Caco-2 (cell line): ENCODE data around the gene NRIP1. TPM values are rescaled to one million over a fixed set of nuclear protein-coding genes. Genes with fewer than 3 reads are reported as not detected.
"Not testable (repeated sequence)": the region's sequence is repeated elsewhere in the genome, so short reads cannot be mapped to it uniquely, and the experiment has no call there.

Experiments
- BruUV-seq: library from RNA; stranded (reverse); fragments of 400-500 nt; replicated peaks from 2 replicates; lab custom pipeline; 2021; lab: Mats Ljungman, UMichigan
- CTCF ChIA-PET: fragments of 300-600 bp; sonication (Branson Sonifier 250); formaldehyde crosslinking; loops from one replicate; lab custom pipeline; 2022; ENCODE audit warnings: antibody characterized with exemption; lab: Charles Lee
- POLR2A ChIA-PET: fragments of 300-600 bp; sonication (Branson Sonifier 250); formaldehyde crosslinking; loops from one replicate; lab custom pipeline; 2022; ENCODE audit warnings: antibody characterized with exemption; lab: Charles Lee
- DNase-seq, 2 experiments: peaks; one replicate each; pipeline versions ENCODE4 v3.0.0 to v3.0.0-alpha.2; 2020 to 2022
- H3K27me3 ChIP-seq: replicated peaks from 2 replicates; pipeline ENCODE4 v1.6.0; 2011; ENCODE audit warnings: low read length; ENCODE audit not compliant: control insufficient read depth, insufficient read depth
- H3K36me3 ChIP-seq: 2 replicates; pipeline ENCODE4 v1.5.1; 2011; ENCODE audit warnings: low read length; ENCODE audit not compliant: control insufficient read depth, insufficient read depth
- H3K4me1 ChIP-seq: fragments of 250-450 bp; sonication (Bioruptor Pico); 2 replicates; pipeline ENCODE4 v1.5.1; 2020; ENCODE audit warnings: mild to moderate bottlenecking
- H3K4me3 ChIP-seq: 2 replicates; pipeline ENCODE4 v1.5.1; 2011; ENCODE audit warnings: low read depth, mild to moderate bottlenecking, control low read depth, low read length
- H3K9me3 ChIP-seq: fragments of 250-450 bp; sonication (Bioruptor Pico); 2 replicates; pipeline ENCODE4 v1.5.1; 2020; ENCODE audit warnings: mild to moderate bottlenecking, moderate library complexity
- H3K27ac Mint-ChIP-seq: one replicate; pipeline ENCODE4 v1.8.0; 2022; ENCODE audit warnings: mixed read lengths; ENCODE audit not compliant: unreplicated experiment
- H3K27me3 Mint-ChIP-seq: one replicate; pipeline ENCODE4 v1.8.0; 2022; ENCODE audit warnings: mixed read lengths; ENCODE audit not compliant: insufficient read depth, unreplicated experiment
- H3K36me3 Mint-ChIP-seq: one replicate; pipeline ENCODE4 v1.8.0; 2022; ENCODE audit warnings: mild to moderate bottlenecking, mixed read lengths; ENCODE audit not compliant: insufficient read depth, unreplicated experiment
- H3K4me1 Mint-ChIP-seq: one replicate; pipeline ENCODE4 v1.8.0; 2022; ENCODE audit warnings: low read depth, mixed read lengths; ENCODE audit not compliant: unreplicated experiment
- H3K4me3 Mint-ChIP-seq: one replicate; pipeline ENCODE4 v1.8.0; 2022; ENCODE audit warnings: mild to moderate bottlenecking, moderate library complexity, mixed read lengths; ENCODE audit not compliant: unreplicated experiment
- H3K9me3 Mint-ChIP-seq: one replicate; pipeline ENCODE4 v1.8.0; 2022; ENCODE audit warnings: mixed read lengths; ENCODE audit not compliant: unreplicated experiment
- intact Hi-C: fragments of 100-400 bp; cut with micrococcal nuclease; formaldehyde crosslinking; loops from one replicate; pipeline ENCODE4 v1.10.0; 2022; ENCODE audit not compliant: unreplicated experiment
- total RNA-seq: library from RNA; stranded (reverse); gene quantifications from 2 replicates; pipeline ENCODE4 v1.2.3, GENCODE V29; 2022
- TF ChIP-seq, protein P1 (sequence below), 2 experiments: fragments of 200-600 bp in 1 of 2; IDR thresholded peaks; 1 replicate in 1 of 2; 2 replicates in 1 of 2; pipeline versions ENCODE4 v1.5.1 to v1.8.0; 2011 to 2022; ENCODE audit warnings: antibody characterized with exemption in 1 of 2, control low read depth in 1 of 2, inconsistent platforms in 1 of 2, low read depth in 1 of 2, low read length in 1 of 2, mild to moderate bottlenecking in 1 of 2, moderate library complexity in 1 of 2; ENCODE audit not compliant: insufficient read depth in 1 of 2, severe bottlenecking in 1 of 2, unreplicated experiment in 1 of 2

NRIP1 gene
- total RNA-seq, 1 experiment from 2014 or later = 28.6 TPM

DNA sequence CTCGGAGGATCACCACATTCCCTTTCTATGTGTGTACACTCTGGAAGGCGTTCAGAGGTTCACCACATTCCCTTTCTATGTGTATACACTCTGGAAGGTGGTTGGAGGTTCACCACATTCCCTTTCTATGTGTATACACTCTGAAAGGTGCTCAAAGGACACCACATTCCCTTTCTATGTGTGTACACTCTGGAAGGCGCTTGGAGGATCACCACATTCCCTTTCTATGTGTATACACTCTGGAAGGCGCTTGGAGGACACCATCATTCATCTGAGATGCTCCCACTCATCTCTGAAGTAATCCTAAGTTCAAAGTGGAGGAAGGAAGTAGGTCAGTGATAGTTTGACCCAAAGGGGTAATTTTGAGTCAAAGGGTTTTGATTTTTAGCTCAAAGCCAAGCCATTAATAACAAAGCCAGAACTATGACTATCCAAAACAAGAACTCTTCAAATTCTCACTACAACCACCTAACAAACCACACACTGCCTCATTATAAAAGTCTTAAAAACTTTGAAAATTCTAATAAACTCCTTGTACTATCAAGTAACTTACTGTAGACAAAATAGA, 32.9 kb downstream of the NRIP1 start:
- no peak overlapping the region for H3K4me3 Mint-ChIP-seq
- DNase-seq = no peak
- no peaks in the 10 kb centered on the region for H3K9me3 Mint-ChIP-seq
- ChIA-PET CTCF (no interaction called here), POLR2A (no interaction called here)
- Histone ChIP-seq H3K4me3 (no peak overlapping the region), H3K36me3 (no peaks in the 10 kb centered on the region), H3K9me3 (no peaks in the 10 kb centered on the region), H3K4me1 (0 out of 2 replicates have a peak, but pooled peaks cover under 1% of the 10 kb centered on the region), H3K27me3 (no peaks in the 10 kb centered on the region)
- H3K27ac Mint-ChIP-seq = no peak overlapping the region
- H3K36me3 Mint-ChIP-seq = no peaks in the 10 kb centered on the region
- no peaks in the 10 kb centered on the region for H3K27me3 Mint-ChIP-seq
- BruUV-seq = no TSS peak
- H3K4me1 Mint-ChIP-seq = peaks cover 7% of the 10 kb centered on the region
- intact Hi-C loops = no loop called here
- TF ChIP-seq, protein P1, sequence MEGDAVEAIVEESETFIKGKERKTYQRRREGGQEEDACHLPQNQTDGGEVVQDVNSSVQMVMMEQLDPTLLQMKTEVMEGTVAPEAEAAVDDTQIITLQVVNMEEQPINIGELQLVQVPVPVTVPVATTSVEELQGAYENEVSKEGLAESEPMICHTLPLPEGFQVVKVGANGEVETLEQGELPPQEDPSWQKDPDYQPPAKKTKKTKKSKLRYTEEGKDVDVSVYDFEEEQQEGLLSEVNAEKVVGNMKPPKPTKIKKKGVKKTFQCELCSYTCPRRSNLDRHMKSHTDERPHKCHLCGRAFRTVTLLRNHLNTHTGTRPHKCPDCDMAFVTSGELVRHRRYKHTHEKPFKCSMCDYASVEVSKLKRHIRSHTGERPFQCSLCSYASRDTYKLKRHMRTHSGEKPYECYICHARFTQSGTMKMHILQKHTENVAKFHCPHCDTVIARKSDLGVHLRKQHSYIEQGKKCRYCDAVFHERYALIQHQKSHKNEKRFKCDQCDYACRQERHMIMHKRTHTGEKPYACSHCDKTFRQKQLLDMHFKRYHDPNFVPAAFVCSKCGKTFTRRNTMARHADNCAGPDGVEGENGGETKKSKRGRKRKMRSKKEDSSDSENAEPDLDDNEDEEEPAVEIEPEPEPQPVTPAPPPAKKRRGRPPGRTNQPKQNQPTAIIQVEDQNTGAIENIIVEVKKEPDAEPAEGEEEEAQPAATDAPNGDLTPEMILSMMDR (IDR thresholded peaks at IDR 0.05; ENCODE audit: insufficient read depth in 1 of 2, low read depth in 1 of 2, low read length in 1 of 2, severe bottlenecking in 1 of 2, unreplicated experiment in 1 of 2) = no peak

DNA sequence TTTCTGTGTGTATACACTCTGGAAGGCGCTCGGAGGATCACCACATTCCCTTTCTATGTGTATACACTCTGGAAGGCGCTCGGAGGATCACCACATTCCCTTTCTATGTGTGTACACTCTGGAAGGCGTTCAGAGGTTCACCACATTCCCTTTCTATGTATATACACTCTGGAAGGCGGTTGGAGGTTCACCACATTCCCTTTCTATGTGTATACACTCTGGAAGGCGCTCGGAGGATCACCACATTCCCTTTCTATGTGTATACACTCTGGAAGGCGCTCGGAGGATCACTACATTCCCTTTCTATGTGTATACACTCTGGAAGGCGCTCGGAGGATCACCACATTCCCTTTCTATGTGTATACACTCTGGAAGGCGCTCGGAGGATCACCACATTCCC, 33.4 kb downstream of the NRIP1 start:
- DNase-seq, CTCF ChIA-PET: not testable (repeated sequence)

DNA sequence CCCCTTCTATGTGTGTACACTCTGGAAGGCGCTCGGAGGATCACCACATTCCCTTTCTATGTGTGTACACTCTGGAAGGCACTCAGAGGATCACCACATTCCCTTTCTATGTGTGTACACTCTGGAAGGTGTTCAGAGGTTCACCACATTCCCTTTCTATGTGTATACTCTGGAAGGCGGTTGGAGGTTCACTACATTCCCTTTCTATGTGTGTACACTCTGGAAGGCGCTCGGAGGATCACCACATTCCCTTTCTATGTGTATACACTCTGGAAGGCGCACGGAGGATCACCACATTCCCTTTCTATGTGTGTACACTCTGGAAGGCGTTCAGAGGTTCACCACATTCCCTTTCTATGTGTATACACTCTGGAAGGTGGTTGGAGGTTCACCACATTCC, 33.9 kb downstream of the NRIP1 start:
- H3K36me3 Mint-ChIP-seq, CTCF ChIA-PET, H3K36me3 ChIP-seq, intact Hi-C loops, H3K4me1 Mint-ChIP-seq, H3K4me1 ChIP-seq, H3K27me3 ChIP-seq, DNase-seq, H3K9me3 Mint-ChIP-seq, H3K4me3 ChIP-seq, H3K4me3 Mint-ChIP-seq, BruUV-seq, POLR2A ChIA-PET, H3K27me3 Mint-ChIP-seq, H3K27ac Mint-ChIP-seq, H3K9me3 ChIP-seq: not testable (repeated sequence)

More for the DNA sequence above, 33.4 kb downstream of the NRIP1 start:
- H3K4me1 ChIP-seq, H3K4me3 ChIP-seq, H3K36me3 ChIP-seq, H3K9me3 ChIP-seq, POLR2A ChIA-PET, H3K27ac Mint-ChIP-seq, H3K27me3 Mint-ChIP-seq, H3K4me3 Mint-ChIP-seq, H3K4me1 Mint-ChIP-seq, H3K36me3 Mint-ChIP-seq, intact Hi-C loops, H3K27me3 ChIP-seq, H3K9me3 Mint-ChIP-seq, BruUV-seq: not testable (repeated sequence)

DNA sequence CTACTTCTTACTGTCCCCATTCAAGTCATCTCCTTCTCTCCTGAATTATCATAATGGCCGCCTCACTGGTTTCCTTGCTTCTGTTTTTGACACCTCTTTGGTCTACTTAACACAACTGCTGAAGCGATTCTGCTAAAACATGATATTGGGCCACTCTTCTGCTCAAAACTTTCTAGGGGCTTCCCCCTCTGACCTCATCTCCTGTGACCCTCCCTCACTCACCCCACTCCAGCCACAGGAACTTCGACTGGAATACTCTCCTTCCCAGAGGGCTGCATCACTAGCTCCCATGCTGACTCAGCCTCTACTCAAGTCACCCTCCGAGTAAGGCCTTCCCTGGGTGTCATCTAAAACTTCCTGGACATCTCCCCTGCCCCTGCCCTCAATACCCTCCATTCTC, 35.7 kb downstream of the NRIP1 start:
- POLR2A ChIA-PET = no interaction called here
- no peak overlapping the region for H3K4me3 Mint-ChIP-seq
- intact Hi-C loops = no loop called here
- no peaks in the 10 kb centered on the region for H3K9me3 ChIP-seq
- CTCF ChIA-PET = no interaction called here
- no peaks in the 10 kb centered on the region for H3K4me1 ChIP-seq
- H3K27me3 Mint-ChIP-seq = no peaks in the 10 kb centered on the region
- no peak overlapping the region for H3K27ac Mint-ChIP-seq
- H3K36me3 ChIP-seq = no peaks in the 10 kb centered on the region
- no peaks in the 10 kb centered on the region for H3K9me3 Mint-ChIP-seq
- no peak for DNase-seq
- H3K36me3 Mint-ChIP-seq = no peaks in the 10 kb centered on the region
- H3K4me3 ChIP-seq = no peak overlapping the region
- BruUV-seq = no TSS peak
- peaks cover 14% of the 10 kb centered on the region for H3K4me1 Mint-ChIP-seq
- no peaks in the 10 kb centered on the region for H3K27me3 ChIP-seq
- TF ChIP-seq, protein P1 (IDR thresholded peaks at IDR 0.05; ENCODE audit: insufficient read depth in 1 of 2, low read depth in 1 of 2, low read length in 1 of 2, severe bottlenecking in 1 of 2, unreplicated experiment in 1 of 2) = no peak
